Upper lobe of right lung (tissue), 1 donor: Measurements from ENCODE around the gene DNAI1. TPM values are rescaled to one million over a fixed set of nuclear protein-coding genes. Genes with fewer than 3 reads are reported as not detected.
A peak's percentile ranks its signal among the peaks of the same experiment; 100 is the strongest.

ENCODE experiments used
- ATAC-seq: fragments of 200-7000 bp; cut with Tn5 transposase; one replicate; pipeline ENCODE4 v1.9.1; 2020; ENCODE audit warnings: mild to moderate bottlenecking, moderate library complexity
- DNase-seq: peaks from one replicate; pipeline ENCODE4 v3.0.0-alpha.2; 2020
- H3K27ac ChIP-seq: fragments of 200-600 bp; one replicate; pipeline ENCODE4 v1.8.0; 2022
- H3K27me3 ChIP-seq: fragments of 200-600 bp; one replicate; pipeline ENCODE4 v1.8.0; 2022; ENCODE audit warnings: mild to moderate bottlenecking
- H3K36me3 ChIP-seq: fragments of 200-600 bp; one replicate; pipeline ENCODE4 v1.8.0; 2022
- H3K4me1 ChIP-seq: fragments of 200-600 bp; one replicate; pipeline ENCODE4 v1.8.0; 2022
- H3K4me3 ChIP-seq: fragments of 200-600 bp; one replicate; pipeline ENCODE4 v1.8.0; 2022; ENCODE audit warnings: mild to moderate bottlenecking
- H3K9me3 ChIP-seq: fragments of 200-600 bp; one replicate; pipeline ENCODE4 v1.8.0; 2022
- CTCF ChIP-seq: fragments of 200-600 bp; IDR thresholded peaks from one replicate; pipeline ENCODE4 v1.8.0; 2022; ENCODE audit warnings: antibody characterized with exemption
- intact Hi-C: fragments of 100-400 bp; cut with DNase I; formaldehyde crosslinking; loops from one replicate; pipeline ENCODE4 v1.11.0; 2022
- total RNA-seq: library from RNA; stranded (reverse); fragmentation: NEBNext Ultra II Directional; extraction: Animal tissue kit (Norgen Biotek cat#: 25700); gene quantifications from one replicate; pipeline ENCODE4 v1.2.1, GENCODE V29; 2021
- donor health status: DM: no; HTN: yes; CAD: no; lungs with severe emphysema.

The DNAI1 gene
- total RNA-seq, 1 donor from 2014 or later = not detected

GRCh38 chr9:34452568-34452967 lies 6.0 kb upstream of the DNAI1 start:
- Histone ChIP-seq H3K4me1 (peaks cover 21% of the 10 kb centered on the region), H3K4me3 (no peak overlapping the region), H3K36me3 (no peaks in the 10 kb centered on the region), H3K27me3 (no peaks in the 10 kb centered on the region), H3K9me3 (no peaks in the 10 kb centered on the region), H3K27ac (no peak overlapping the region)
- intact Hi-C loops = no loop called here
- DNase-seq (no peak), ATAC-seq (no peak)
- no peak for TF ChIP-seq CTCF

GRCh38 chr9:34454571-34455065 lies 4.0 kb upstream of the DNAI1 start:
- intact Hi-C loops = no loop called here
- H3K4me3 ChIP-seq = no peak overlapping the region
- peaks cover 26% of the 10 kb centered on the region for H3K4me1 ChIP-seq
- no peak for ATAC-seq
- TF ChIP-seq CTCF = no peak
- H3K36me3 ChIP-seq = no peaks in the 10 kb centered on the region
- H3K27ac ChIP-seq = no peak overlapping the region
- no peak for DNase-seq
- no peaks in the 10 kb centered on the region for H3K9me3 ChIP-seq
- no peaks in the 10 kb centered on the region for H3K27me3 ChIP-seq

GRCh38 chr9:34456151-34456550 lies 2.5 kb upstream of the DNAI1 start:
- intact Hi-C loops = no loop called here
- ATAC-seq = no peak
- DNase-seq = no peak
- no peak overlapping the region for H3K4me3 ChIP-seq
- no peak overlapping the region for H3K27ac ChIP-seq
- H3K9me3 ChIP-seq = no peaks in the 10 kb centered on the region
- no peaks in the 10 kb centered on the region for H3K36me3 ChIP-seq
- H3K4me1 ChIP-seq = peaks cover 18% of the 10 kb centered on the region
- no peak for TF ChIP-seq CTCF
- no peaks in the 10 kb centered on the region for H3K27me3 ChIP-seq

- no peak for ATAC-seq
- TF ChIP-seq CTCF = no peak
- Histone ChIP-seq H3K9me3 (no peaks in the 10 kb centered on the region), H3K27me3 (no peaks in the 10 kb centered on the region), H3K27ac (no peak overlapping the region), H3K4me1 (peaks cover 14% of the 10 kb centered on the region), H3K36me3 (no peaks in the 10 kb centered on the region), H3K4me3 (peak overlapping the region; percentile 82)
- DNase-seq = no peak
- intact Hi-C loops = no loop called here
Observed at GRCh38 chr9:34456746-34457145, 1.9 kb upstream of the DNAI1 start.

GRCh38 chr9:34457266-34458012 lies 1.2 kb upstream of the DNAI1 start:
- DNase-seq (peak; percentile 77), ATAC-seq (peak; percentile 7)
- TF ChIP-seq CTCF = no peak
- Histone ChIP-seq H3K4me1 (peaks cover 14% of the 10 kb centered on the region), H3K4me3 (peak overlapping the region; percentile 82), H3K27me3 (no peaks in the 10 kb centered on the region), H3K36me3 (no peaks in the 10 kb centered on the region), H3K27ac (peak overlapping the region; percentile 63), H3K9me3 (no peaks in the 10 kb centered on the region)
- intact Hi-C loops = no loop called here
